Mammary epithelial cell (primary cell): ENCODE data around the gene INTS11.

ENCODE experiments used
- CTCF ChIP-seq, 2 donors: IDR thresholded peaks in 1 of 2; conservative IDR thresholded peaks in 1 of 2; 2 replicates each; pipeline ENCODE4 v1.5.1; 2011 to 2012; ENCODE audit warnings: inconsistent platforms in 2 of 2, low read length in 2 of 2, mild to moderate bottlenecking in 2 of 2, control low read depth in 1 of 2, low read depth in 1 of 2; ENCODE audit not compliant: insufficient read depth in 1 of 2; ENCODE audit errors: extremely low read depth in 1 of 2
- EZH2 ChIP-seq: IDR thresholded peaks from 2 replicates; pipeline ENCODE4 v1.6.1; 2012; ENCODE audit warnings: low read length, inconsistent platforms, borderline replicate concordance

GRCh38 chr1:1338278-1338677 is 13.8 kb upstream of the INTS11 start:
- TF ChIP-seq CTCF (conservative IDR thresholded peaks at IDR 0.05 in 1 of 2, IDR thresholded peaks at IDR 0.05 in 1 of 2; ENCODE audit: extremely low read depth in 1 of 2, insufficient read depth in 1 of 2, low read depth in 1 of 2, low read length in 2 of 2) (no peak), EZH2 (no peak)
